Hepatocyte (in vitro differentiated cells): ENCODE data around the gene FAM114A2. TPM values are rescaled to one million over a fixed set of nuclear protein-coding genes. Genes with fewer than 3 reads are reported as not detected.

Experiments used
- DNase-seq: peaks from one replicate; pipeline ENCODE4 v3.0.0-alpha.2; 2016; ENCODE audit warnings: low spot score
- H2AFZ ChIP-seq: fragments of 200-600 bp; sonication (generic); 2 replicates; pipeline ENCODE4 v1.6.0; 2016; ENCODE audit warnings: antibody characterized with exemption, mild to moderate bottlenecking
- H3K27ac ChIP-seq: fragments of 200-600 bp; sonication (generic); 2 replicates; pipeline ENCODE4 v1.5.1; 2016; ENCODE audit warnings: mild to moderate bottlenecking
- H3K27me3 ChIP-seq: fragments of 200-600 bp; sonication (generic); 2 replicates; pipeline ENCODE4 v1.6.1; 2016
- H3K36me3 ChIP-seq: fragments of 200-600 bp; sonication (generic); replicated peaks from 2 replicates; pipeline ENCODE4 v1.5.1; 2016; ENCODE audit warnings: low read depth; ENCODE audit not compliant: insufficient read depth
- H3K4me1 ChIP-seq: fragments of 200-600 bp; sonication (generic); 2 replicates; pipeline ENCODE4 v1.5.1; 2016; ENCODE audit warnings: mild to moderate bottlenecking, moderate library complexity; ENCODE audit not compliant: insufficient read depth
- H3K4me2 ChIP-seq: fragments of 200-600 bp; sonication (generic); 2 replicates; pipeline ENCODE4 v1.6.0; 2016
- H3K4me3 ChIP-seq: fragments of 200-600 bp; sonication (generic); 2 replicates; pipeline ENCODE4 v1.5.1; 2016; ENCODE audit warnings: mild to moderate bottlenecking
- H3K79me2 ChIP-seq: fragments of 200-600 bp; sonication (generic); 2 replicates; pipeline ENCODE4 v1.6.0; 2017; ENCODE audit warnings: mild to moderate bottlenecking
- H3K9me2 ChIP-seq: fragments of 200-600 bp; sonication (generic); replicated peaks from 2 replicates; pipeline ENCODE4 v1.6.0; 2017; ENCODE audit warnings: mild to moderate bottlenecking; ENCODE audit not compliant: insufficient read depth
- H3K9me3 ChIP-seq: fragments of 200-600 bp; sonication (generic); 2 replicates; pipeline ENCODE4 v1.5.1; 2016; ENCODE audit warnings: low read depth, mild to moderate bottlenecking
- H4K20me1 ChIP-seq: fragments of 200-600 bp; sonication (generic); 2 replicates; pipeline ENCODE4 v1.6.0; 2016; ENCODE audit warnings: mild to moderate bottlenecking; ENCODE audit not compliant: insufficient read depth, poor library complexity, severe bottlenecking
- EZH2 ChIP-seq: fragments of 200-600 bp; sonication (generic); IDR thresholded peaks from 2 replicates; pipeline ENCODE4 v1.6.1; 2016; ENCODE audit warnings: antibody characterized with exemption, mild to moderate bottlenecking, borderline replicate concordance
- EZH2phosphoT487 ChIP-seq: fragments of 200-600 bp; sonication (generic); IDR thresholded peaks from one replicate; pipeline ENCODE4 v1.6.1; 2018; ENCODE audit warnings: antibody characterized with exemption, mild to moderate bottlenecking, low read depth, moderate library complexity; ENCODE audit not compliant: unreplicated experiment, severe bottlenecking
- WGBS: methylation state at CpG from one replicate; pipeline ENCODE4 v1.1.6; 2016; ENCODE audit warnings: low lambda C conversion rate; ENCODE audit errors: missing lambda C conversion rate; 5-methylcytosine and 5-hydroxymethylcytosine counted together
- polyA plus RNA-seq: library from polyadenylated mRNA; unstranded; fragments of >200 nt; fragmentation: Nextera tagmentation; extraction: Ambion mirVana; gene quantifications from 2 replicates; pipeline ENCODE4 v1.2.1, GENCODE V29; 2016
- total RNA-seq: library from RNA; depleted of rRNA; stranded (reverse); fragments of >200 nt; gene quantifications from 2 replicates; pipeline ENCODE4 v1.2.3, GENCODE V29; 2014
- TF ChIP-seq, protein P1 (sequence below): fragments of 200-600 bp; sonication (generic); IDR thresholded peaks from 2 replicates; pipeline ENCODE4 v1.5.1; 2016; ENCODE audit warnings: antibody characterized with exemption, mild to moderate bottlenecking; ENCODE audit not compliant: poor library complexity

Gene FAM114A2
- total and polyA plus RNA-seq, 2 experiments from 2014 or later: 12.0 to 22.8 TPM

DNA sequence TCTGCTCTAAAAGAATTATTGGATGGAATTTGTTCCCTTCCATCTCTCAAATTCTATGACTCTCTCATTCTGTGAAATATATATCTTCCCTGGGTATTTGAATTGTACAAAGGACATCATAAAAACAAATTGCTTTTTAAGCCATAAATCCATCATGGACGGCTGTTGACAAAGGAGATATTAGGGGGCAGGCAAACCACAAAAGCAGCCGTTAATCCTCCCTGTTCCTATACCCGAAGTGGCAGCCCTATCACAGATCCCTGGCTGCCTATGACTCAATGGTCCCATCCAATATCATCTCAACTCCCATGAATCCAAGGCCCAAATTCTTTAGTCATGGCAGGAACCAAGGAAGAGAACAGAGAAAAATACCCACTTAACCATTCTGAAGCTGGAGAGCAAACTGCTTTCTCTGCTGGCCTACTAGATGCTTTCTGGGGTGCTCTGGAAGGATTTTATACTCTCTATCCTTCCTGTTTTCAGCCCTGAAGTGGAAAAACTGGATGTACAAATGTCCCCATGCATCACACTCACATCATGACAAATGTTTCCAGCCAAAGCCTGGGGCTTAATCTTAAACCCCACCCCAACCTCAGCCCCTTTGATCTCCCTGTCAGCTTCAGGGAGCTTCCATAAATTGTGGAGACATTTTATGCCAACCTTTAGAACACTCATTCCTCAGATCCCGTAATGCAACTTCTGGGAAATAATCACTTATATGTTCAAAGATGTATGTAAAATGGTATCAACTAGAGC lies 59.5 kb downstream of the FAM114A2 start:
- no peak overlapping the region for H2AFZ ChIP-seq
- H3K4me1 ChIP-seq: no peaks in the 10 kb centered on the region
- no peak overlapping the region for H3K4me3 ChIP-seq
- H4K20me1 ChIP-seq: no peaks in the 10 kb centered on the region
- H3K27ac ChIP-seq: peak overlapping the region; percentile 20
- no peaks in the 10 kb centered on the region for H3K27me3 ChIP-seq
- H3K9me2 ChIP-seq: no peaks in the 10 kb centered on the region
- no peaks in the 10 kb centered on the region for H3K9me3 ChIP-seq
- H3K79me2 ChIP-seq: no peaks in the 10 kb centered on the region
- TF ChIP-seq EZH2 (no peak), EZH2phosphoT487 (no peak)
- TF ChIP-seq, protein P1, sequence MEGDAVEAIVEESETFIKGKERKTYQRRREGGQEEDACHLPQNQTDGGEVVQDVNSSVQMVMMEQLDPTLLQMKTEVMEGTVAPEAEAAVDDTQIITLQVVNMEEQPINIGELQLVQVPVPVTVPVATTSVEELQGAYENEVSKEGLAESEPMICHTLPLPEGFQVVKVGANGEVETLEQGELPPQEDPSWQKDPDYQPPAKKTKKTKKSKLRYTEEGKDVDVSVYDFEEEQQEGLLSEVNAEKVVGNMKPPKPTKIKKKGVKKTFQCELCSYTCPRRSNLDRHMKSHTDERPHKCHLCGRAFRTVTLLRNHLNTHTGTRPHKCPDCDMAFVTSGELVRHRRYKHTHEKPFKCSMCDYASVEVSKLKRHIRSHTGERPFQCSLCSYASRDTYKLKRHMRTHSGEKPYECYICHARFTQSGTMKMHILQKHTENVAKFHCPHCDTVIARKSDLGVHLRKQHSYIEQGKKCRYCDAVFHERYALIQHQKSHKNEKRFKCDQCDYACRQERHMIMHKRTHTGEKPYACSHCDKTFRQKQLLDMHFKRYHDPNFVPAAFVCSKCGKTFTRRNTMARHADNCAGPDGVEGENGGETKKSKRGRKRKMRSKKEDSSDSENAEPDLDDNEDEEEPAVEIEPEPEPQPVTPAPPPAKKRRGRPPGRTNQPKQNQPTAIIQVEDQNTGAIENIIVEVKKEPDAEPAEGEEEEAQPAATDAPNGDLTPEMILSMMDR: no peak
- H3K4me2 ChIP-seq: no peak overlapping the region
- peak; percentile 26 for DNase-seq
- 45% methylated on average over 4 of the region's 4 CpGs for WGBS
- no peaks in the 10 kb centered on the region for H3K36me3 ChIP-seq

DNA sequence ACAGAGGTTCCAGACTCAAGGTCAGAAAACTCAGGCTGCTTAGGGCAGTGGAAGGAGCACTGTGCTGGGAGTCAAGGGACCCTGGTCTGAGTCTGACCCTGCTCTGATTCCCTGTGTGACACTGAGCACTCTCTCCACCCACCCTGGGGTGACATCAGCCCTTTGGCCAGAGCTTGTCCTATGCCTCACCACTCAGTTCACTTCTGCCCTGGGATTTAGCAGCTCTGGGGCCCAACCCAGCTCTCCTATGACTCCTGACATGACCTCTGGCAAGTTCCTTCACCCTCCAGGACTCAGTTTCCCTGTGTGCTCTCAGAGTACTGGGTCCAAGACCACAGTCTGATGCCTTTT lies 63.9 kb downstream of the FAM114A2 start:
- Histone ChIP-seq H3K4me3 (no peak overlapping the region), H3K4me2 (no peak overlapping the region), H3K27me3 (no peaks in the 10 kb centered on the region), H3K27ac (no peak overlapping the region), H2AFZ (no peak overlapping the region), H3K4me1 (no peaks in the 10 kb centered on the region), H3K36me3 (no peaks in the 10 kb centered on the region), H3K9me2 (no peaks in the 10 kb centered on the region), H3K9me3 (no peaks in the 10 kb centered on the region), H3K79me2 (no peaks in the 10 kb centered on the region), H4K20me1 (no peaks in the 10 kb centered on the region)
- TF ChIP-seq, protein P1: no peak
- TF ChIP-seq EZH2phosphoT487 (no peak), EZH2 (no peak)
- no peak for DNase-seq

DNA sequence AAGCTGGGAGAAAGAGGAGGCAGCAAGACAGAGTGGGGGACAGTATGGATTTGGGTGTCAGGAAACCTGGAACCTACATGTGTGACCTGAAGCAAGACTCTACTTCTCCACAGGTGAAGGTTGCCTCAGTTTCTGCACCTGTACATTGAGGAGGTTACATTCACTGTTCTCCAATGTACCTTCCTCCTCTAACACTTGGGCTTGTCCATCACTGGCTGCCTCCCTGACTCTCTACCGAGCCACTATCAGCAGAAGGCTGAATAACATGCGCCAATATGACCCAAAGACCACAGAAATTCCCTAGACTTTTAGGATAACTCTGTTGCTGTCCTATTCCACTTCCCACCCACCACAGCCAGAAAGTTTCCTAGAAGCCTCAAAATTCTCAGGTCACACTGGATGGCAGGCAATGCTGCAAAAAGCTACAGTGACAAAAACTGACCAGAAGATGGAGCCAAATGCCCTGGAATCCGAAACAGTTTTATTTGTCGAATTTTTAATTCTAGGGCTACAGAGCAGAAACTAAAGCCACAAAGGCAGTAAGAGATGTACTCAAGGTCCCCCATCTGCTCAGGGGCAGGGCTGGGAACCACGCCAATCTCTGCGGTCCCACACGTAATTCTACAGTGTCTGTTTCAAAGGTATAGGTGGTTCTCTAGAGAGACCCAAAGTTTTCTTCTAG lies 64.4 kb downstream of the FAM114A2 start:
- Histone ChIP-seq H3K27ac (no peak overlapping the region), H3K9me3 (no peaks in the 10 kb centered on the region), H4K20me1 (no peaks in the 10 kb centered on the region), H3K4me2 (no peak overlapping the region), H2AFZ (no peak overlapping the region), H3K4me3 (no peak overlapping the region), H3K79me2 (no peaks in the 10 kb centered on the region), H3K36me3 (no peaks in the 10 kb centered on the region), H3K9me2 (no peaks in the 10 kb centered on the region), H3K4me1 (no peaks in the 10 kb centered on the region), H3K27me3 (no peaks in the 10 kb centered on the region)
- DNase-seq: peak; percentile 67
- TF ChIP-seq EZH2phosphoT487 (no peak), EZH2 (no peak)
- TF ChIP-seq, protein P1: peak; percentile 87
- 19% methylated on average over 7 of the region's 7 CpGs for WGBS
